ENCODE results near the gene TASOR2.

TASOR2 gene

GRCh38 chr10:5683065-5683464, 1.6 kb upstream of the TASOR2 start:
- DNase-seq (ENCODE audit: low read depth, low spot score) = no peak

DNA sequence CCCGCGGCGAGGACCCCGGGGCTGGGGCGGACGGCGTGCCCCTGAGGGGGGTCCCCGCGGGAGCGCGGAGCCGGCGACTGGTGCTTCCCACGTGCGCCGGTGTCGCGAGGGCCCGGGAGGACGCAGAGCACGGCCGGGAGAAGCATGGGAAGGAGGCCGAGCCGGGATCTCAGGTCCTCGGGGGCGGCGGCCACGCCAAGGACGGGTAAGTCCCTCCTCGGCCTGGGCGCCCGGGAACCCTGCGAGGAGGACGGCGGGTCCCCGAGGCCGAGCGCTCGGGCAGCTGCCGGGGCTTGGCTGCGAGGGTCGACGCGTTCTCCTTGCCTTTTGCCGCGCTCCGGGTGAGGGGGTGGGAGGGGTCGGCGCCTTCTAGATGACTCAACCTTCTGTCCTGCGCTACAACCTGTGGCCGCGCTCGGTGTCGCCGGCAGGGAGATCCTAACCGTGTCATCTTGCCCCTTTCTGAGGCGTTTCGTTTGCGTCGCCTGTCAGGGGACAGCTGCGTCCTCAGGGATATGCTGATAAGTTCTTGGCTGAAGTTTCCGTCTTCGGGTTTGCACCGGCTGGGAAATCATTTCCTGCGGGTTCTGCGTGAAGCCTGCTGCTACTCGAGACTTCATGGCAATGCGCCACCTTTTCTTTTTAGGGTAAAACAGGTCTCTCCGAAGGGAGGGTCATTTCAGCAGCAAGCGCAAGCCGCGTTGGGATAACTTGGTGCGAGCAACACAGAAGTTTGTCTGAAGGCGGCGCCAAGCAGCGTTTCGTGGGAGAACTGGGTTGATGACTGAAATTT, 529 bp downstream of the TASOR2 start:
- no peak for DNase-seq (ENCODE audit: low read depth, low spot score)

GRCh38 chr10:5685764-5686240, 1.2 kb downstream of the TASOR2 start:
- no peak for DNase-seq (ENCODE audit: low read depth, low spot score)

GRCh38 chr10:5688587-5688986, 3.9 kb downstream of the TASOR2 start:
- no peak for DNase-seq (ENCODE audit: low read depth, low spot score)

DNA sequence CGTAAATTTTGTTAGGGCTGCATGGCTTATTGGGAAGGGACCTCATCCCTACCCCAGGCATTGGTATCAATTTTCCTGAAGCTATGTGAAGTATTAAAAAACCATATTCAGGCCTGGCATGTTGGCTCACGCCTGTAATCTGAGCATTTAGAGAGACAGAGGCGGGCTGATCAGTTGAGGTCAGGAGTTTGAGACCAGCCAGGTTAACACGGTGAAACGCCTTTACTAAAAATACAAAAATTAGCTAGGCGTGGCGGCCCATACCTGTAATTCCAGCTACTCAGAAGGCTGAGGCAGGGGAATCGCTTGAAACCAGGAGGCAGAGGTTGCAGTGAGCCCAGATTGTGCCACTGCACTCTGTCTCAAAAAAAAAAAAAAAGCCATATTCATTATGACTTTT, 7.1 kb downstream of the TASOR2 start:
- DNase-seq (ENCODE audit: low read depth, low spot score) = no peak

GRCh38 chr10:5692461-5693358, 8.1 kb downstream of the TASOR2 start:
- DNase-seq (ENCODE audit: low read depth, low spot score) = no peak

GRCh38 chr10:5694573-5694972, 9.9 kb downstream of the TASOR2 start:
- no peak for DNase-seq (ENCODE audit: low read depth, low spot score)

DNA sequence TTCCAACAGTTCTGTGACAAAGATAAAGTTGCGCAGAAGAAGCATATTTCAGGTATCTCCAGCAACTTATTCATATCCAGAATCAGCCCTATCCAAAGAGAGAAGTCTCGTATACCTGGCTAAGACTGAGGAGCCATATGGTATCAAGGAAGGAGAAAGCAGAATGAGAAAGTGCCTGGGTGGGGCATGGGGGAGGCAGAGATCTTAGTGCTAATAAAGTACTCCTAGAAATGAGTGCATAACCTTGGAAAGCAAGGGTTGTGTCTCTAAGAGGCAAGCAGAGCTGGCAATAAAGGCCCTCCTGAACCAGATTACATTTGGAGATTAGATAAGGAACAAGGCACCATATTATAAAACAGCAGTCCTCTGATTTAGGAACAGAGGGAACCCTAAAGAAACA, 12.7 kb downstream of the TASOR2 start:
- no peak for DNase-seq (ENCODE audit: low read depth, low spot score)

DNA sequence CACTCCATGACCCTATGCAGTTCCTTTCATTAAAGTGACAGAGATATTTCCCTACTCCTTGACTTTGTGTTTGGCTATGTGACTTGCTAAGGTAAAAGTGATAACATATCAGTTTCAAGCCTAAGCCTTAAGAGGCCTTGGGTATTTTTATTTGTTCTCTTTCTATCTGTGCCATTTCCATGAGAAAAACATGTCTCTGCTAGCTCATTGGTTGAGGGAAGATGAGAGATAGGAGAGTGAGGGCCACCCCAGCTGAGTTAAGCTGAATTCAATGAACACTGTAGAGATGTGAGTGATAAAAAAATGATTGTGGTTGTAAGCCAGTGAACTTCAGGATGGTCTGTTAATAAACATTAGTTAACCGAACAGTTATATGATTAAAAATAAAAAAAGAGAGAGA, 13.4 kb downstream of the TASOR2 start:
- no peak for DNase-seq (ENCODE audit: low read depth, low spot score)

DNA sequence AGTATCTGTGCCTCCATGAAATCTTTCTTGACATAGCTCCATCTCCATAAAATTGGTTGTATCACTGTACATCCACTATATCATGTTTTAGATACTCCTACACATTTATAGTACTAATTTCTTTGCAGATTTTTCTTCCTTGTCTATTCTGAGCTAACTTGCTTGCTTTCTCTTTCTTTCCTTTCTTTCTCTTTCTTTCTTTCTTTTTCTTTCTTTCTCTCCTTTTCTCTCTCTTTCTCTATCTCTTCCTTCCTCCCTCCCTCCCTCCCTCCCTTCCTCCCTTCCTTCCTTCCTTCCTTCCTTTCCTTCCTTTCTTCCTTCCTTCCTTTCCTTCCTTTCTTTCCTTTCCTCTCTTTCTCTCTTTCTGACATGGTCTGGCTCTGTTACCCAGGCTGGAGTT, 23.7 kb downstream of the TASOR2 start:
- DNase-seq (ENCODE audit: low read depth, low spot score) = no peak

DNA sequence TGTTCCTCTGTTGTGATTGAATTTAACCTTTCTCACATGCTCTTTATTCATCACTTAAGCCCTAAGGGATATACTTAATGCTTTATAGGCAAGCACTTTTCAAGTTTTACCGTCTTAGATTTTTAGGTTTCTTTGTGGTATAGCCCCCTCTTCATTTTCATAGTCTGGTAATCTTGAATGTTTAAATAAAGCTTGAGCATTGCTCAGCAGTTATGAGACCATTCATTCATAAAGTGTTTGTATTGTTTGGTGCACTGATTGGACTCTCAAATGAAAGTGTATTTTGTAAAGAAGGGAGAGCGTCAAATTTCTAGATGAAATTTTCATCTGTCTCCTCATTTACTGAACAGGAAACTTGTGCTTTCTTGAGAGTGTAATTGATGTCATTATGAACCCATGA, 25.2 kb downstream of the TASOR2 start:
- DNase-seq (ENCODE audit: low read depth, low spot score) = no peak

DNA sequence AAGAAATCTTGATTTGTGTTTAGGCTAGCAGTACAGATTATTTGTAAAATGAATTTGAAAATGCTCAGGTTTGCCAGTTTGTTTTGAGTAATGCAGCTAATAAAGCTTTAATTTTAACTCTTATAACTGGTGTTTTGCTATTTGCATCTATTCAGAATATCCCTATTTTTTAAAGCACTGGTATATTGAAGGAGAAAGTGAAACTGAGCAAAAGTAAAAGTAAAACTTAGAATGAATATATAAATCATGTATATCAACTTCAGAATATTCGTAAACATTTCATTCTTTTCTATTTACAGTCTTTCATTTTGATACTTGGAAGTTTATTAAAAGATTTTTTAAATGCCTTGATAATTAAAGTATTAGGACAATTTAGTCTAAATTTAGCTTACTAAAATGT, 26.2 kb downstream of the TASOR2 start:
- DNase-seq (ENCODE audit: low read depth, low spot score) = no peak

- DNase-seq (ENCODE audit: low read depth, low spot score) = no peak
Measured at GRCh38 chr10:5711642-5712041, 27.0 kb downstream of the TASOR2 start.

DNA sequence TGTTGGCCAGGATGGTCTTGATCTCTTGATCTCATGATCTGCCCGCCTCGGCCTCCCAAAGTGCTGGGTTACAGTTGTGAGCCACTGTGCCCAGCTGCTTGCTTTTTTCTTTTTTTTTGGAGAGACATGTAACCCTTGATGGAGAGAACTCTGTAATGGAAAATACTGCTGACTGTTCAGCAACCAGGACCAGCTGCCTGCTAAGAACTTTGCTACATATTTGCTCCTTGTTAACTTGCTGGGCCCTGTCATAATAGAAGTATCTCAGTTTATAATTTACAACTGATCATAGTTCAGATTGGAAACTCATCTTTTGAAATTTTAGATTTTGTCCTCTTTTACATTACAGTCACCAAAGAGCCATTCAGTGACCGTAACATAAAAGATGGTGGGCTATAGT, 34.9 kb downstream of the TASOR2 start:
- no peak for DNase-seq (ENCODE audit: low read depth, low spot score)

DNA sequence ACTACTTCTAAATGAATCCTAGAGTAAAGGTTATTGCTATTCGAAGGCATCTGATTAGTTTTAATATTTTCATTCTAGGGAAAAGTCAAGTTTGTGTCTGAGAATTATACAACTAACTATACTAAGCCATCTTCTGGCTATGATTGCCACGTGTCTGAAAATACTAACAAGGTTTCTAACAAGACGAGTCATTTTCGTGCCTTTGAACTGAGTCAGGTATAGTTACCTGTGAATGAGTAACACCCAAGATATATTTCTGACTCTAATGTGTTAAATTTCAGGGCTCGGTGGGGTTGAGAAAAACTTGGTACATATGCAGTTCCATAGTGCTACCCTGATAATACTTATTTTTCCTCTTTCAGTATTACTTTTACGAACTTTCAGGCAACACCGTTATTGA, 35.5 kb downstream of the TASOR2 start:
- no peak for DNase-seq (ENCODE audit: low read depth, low spot score)

DNA sequence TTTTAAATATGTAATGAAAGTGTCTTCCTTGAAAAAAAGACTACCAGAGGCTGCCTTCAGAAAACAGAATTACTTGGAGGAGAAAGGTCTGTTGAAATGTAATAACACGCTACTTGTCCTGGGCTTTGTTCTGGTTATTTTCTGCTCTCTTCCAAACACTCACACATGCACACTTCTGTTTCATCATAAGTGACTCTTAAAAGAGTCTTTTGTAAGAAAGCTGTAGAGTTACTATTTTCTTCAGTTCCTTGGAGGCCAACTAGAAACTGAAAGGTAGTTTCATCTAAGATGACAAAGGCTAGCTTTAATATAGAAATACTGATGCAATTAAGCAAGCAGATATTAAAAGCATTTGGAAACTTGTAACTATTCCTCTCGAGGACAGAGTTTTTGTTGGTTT, 39.1 kb downstream of the TASOR2 start:
- DNase-seq (ENCODE audit: low read depth, low spot score) = no peak

DNA sequence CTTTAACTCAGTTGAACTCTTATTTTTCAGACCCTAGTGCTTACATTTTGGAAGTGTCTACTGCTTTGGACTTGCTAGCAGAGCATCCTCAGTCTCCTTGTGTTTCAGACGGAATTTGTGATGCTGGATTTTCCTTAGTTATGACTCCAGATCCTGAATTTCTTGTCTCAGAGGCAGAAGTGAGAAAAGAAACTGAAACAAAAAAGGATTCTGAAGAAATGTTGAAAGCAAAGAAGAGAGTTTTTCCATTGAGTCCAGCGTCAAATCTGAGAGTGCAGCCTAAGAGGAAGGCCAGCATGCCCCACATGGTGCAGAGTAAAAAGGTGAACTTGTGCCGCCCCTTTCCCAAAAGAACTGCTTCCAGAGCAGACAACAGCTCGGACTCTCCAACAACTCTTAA, 46.1 kb downstream of the TASOR2 start:
- DNase-seq (ENCODE audit: low read depth, low spot score) = no peak

DNA sequence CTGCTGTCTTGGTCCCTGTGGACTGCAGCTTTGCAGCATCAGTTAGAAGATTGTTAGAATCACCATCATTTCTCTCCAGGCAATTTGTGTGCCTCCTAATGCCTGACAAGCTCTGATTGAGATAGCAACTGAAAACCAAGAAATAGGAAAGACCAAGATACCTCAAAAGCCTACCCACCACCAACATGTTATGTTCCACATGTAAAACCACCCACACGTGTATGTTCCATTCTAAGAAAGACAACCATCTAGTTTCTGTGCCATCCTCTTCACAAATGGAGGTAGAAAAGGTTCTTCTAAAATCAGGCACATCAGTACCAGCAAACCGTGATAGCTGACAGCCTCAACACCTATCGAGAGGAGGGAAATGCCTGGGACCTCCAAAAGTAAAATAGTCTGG, 46.9 kb downstream of the TASOR2 start:
- DNase-seq (ENCODE audit: low read depth, low spot score) = no peak

DNA sequence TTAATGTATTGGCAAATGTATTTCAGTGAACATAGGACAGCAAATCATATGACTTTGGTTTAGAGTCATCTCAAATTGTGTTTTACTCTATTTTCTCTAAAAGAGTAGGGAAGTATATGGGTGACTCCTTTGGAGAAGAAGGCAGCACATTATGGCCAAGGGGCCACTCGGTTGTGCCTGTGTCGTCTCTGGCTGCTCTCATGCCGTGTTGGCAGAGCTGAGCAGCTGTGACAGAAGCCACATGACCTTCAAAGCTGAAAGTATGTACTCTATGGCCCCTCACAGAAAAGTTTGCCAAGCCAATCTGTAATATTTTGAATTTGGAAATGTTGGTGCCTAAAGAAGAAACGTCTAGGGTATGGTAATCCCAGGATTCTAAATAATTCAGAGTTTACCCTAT, 47.5 kb downstream of the TASOR2 start:
- DNase-seq (ENCODE audit: low read depth, low spot score) = no peak

Data from brain pericyte (primary cell).